HEK293 (cell line): ENCODE measurements around the gene EDEM3.

Experiments used
- CTCF ChIA-PET: fragments of 350-600 bp; formaldehyde crosslinking; extraction: SDS; loops from one replicate; lab custom pipeline; 2021; ENCODE audit warnings: antibody characterized with exemption; lab: Yijun Ruan, JAX
- POLR2A ChIA-PET: fragments of 300-600 bp; formaldehyde crosslinking; extraction: SDS; loops from one replicate; lab custom pipeline; 2020; ENCODE audit warnings: antibody characterized with exemption, inconsistent platforms; lab: Yijun Ruan, JAX
- H3K27ac ChIP-seq: fragments of 200-500 bp; sonication (Bioruptor generic); 2 replicates; pipeline ENCODE4 v1.5.1; 2014; ENCODE audit warnings: low read depth, low read length, control low read depth, inconsistent platforms; ENCODE audit errors: extremely low read depth
- H3K36me3 ChIP-seq, 2 experiments: fragments of 200-500 bp in 1 of 2; sonication (Bioruptor generic) in 1 of 2; 1 replicate in 1 of 2; 2 replicates in 1 of 2; pipeline ENCODE4 v1.5.1; 2014 to 2017; ENCODE audit warnings: inconsistent platforms in 2 of 2, low read length in 2 of 2; ENCODE audit not compliant: control insufficient read depth in 2 of 2, insufficient read depth in 1 of 2
- H3K4me1 ChIP-seq: fragments of 200-500 bp; sonication (Bioruptor generic); 2 replicates; pipeline ENCODE4 v1.5.1; 2014; ENCODE audit warnings: mild to moderate bottlenecking, low read length, inconsistent platforms; ENCODE audit not compliant: control insufficient read depth, insufficient read depth
- H3K4me3 ChIP-seq: 2 replicates; pipeline ENCODE4 v1.5.1; 2011; ENCODE audit warnings: low read depth, mild to moderate bottlenecking, control low read depth, low read length, moderate library complexity
- H3K9me3 ChIP-seq: fragments of 200-500 bp; sonication (Bioruptor generic); 2 replicates; pipeline ENCODE4 v1.5.1; 2014; ENCODE audit warnings: low read depth, low read length, inconsistent platforms; ENCODE audit not compliant: control insufficient read depth, insufficient read depth
- IKZF3 ChIP-seq: fragments of 450-650 bp; IDR thresholded peaks from 2 replicates; pipeline ENCODE4 v1.5.0; 2018; ENCODE audit warnings: missing biosample characterization, mild to moderate bottlenecking, missing genetic modification characterization, moderate library complexity
- KLF9 ChIP-seq: fragments of 450-650 bp; formaldehyde crosslinking; IDR thresholded peaks from 2 replicates; pipeline ENCODE4 v1.5.1; 2016; ENCODE audit warnings: missing biosample characterization, missing genetic modification characterization, low read depth
- SCRT1 ChIP-seq: fragments of 450-650 bp; formaldehyde crosslinking; IDR thresholded peaks from 2 replicates; pipeline ENCODE4 v1.5.1; 2016; ENCODE audit warnings: missing biosample characterization, missing genetic modification characterization, borderline replicate concordance
- SCRT2 ChIP-seq: fragments of 450-650 bp; formaldehyde crosslinking; IDR thresholded peaks from 2 replicates; pipeline ENCODE4 v1.5.1; 2016; ENCODE audit warnings: missing biosample characterization, missing genetic modification characterization
- SETDB1 ChIP-seq: IDR thresholded peaks from one replicate; pipeline ENCODE4 v1.6.1; 2017; ENCODE audit warnings: mild to moderate bottlenecking, low read length, moderate library complexity, mixed read lengths; ENCODE audit not compliant: insufficient read length
- ZNF133 ChIP-seq: fragments of 450-650 bp; formaldehyde crosslinking; IDR thresholded peaks from 2 replicates; pipeline ENCODE4 v1.5.1; 2016; ENCODE audit warnings: missing biosample characterization, missing genetic modification characterization
- ZNF184 ChIP-seq: fragments of 450-650 bp; IDR thresholded peaks from 2 replicates; pipeline ENCODE4 v1.5.1; 2018; ENCODE audit warnings: missing biosample characterization, mild to moderate bottlenecking, missing genetic modification characterization
- ZNF223 ChIP-seq: fragments of 450-650 bp; formaldehyde crosslinking; IDR thresholded peaks from 2 replicates; pipeline ENCODE4 v1.5.1; 2016; ENCODE audit warnings: missing biosample characterization, missing genetic modification characterization
- ZNF24 ChIP-seq: fragments of 450-650 bp; formaldehyde crosslinking; IDR thresholded peaks from 2 replicates; pipeline ENCODE4 v1.5.1; 2016; ENCODE audit warnings: missing biosample characterization, missing genetic modification characterization
- ZNF266 ChIP-seq: fragments of 450-650 bp; formaldehyde crosslinking; IDR thresholded peaks from 2 replicates; pipeline ENCODE4 v1.5.1; 2016; ENCODE audit warnings: missing biosample characterization, missing genetic modification characterization, low read depth
- ZNF404 ChIP-seq: fragments of 450-650 bp; formaldehyde crosslinking; IDR thresholded peaks from 2 replicates; pipeline ENCODE4 v1.5.1; 2017; ENCODE audit warnings: missing biosample characterization, missing genetic modification characterization
- ZNF514 ChIP-seq: fragments of 450-650 bp; formaldehyde crosslinking; IDR thresholded peaks from 2 replicates; pipeline ENCODE4 v1.5.1; 2016; ENCODE audit warnings: missing biosample characterization, missing genetic modification characterization
- ZNF580 ChIP-seq: fragments of 450-650 bp; formaldehyde crosslinking; IDR thresholded peaks from 2 replicates; pipeline ENCODE4 v1.5.1; 2016; ENCODE audit warnings: missing biosample characterization, missing genetic modification characterization
- ZNF585B ChIP-seq: fragments of 450-650 bp; formaldehyde crosslinking; IDR thresholded peaks from 2 replicates; pipeline ENCODE4 v1.5.1; 2016; ENCODE audit warnings: missing biosample characterization, missing genetic modification characterization
- ZNF600 ChIP-seq: fragments of 450-650 bp; formaldehyde crosslinking; IDR thresholded peaks from 2 replicates; pipeline ENCODE4 v1.5.1; 2016; ENCODE audit warnings: missing biosample characterization, missing genetic modification characterization
- ZNF624 ChIP-seq: fragments of 450-650 bp; formaldehyde crosslinking; IDR thresholded peaks from 2 replicates; pipeline ENCODE4 v1.5.1; 2017; ENCODE audit warnings: missing biosample characterization, missing genetic modification characterization
- ZNF785 ChIP-seq: fragments of 450-650 bp; formaldehyde crosslinking; IDR thresholded peaks from 2 replicates; pipeline ENCODE4 v1.5.1; 2016; ENCODE audit warnings: missing biosample characterization, missing genetic modification characterization
- TF ChIP-seq, protein P1 (sequence below): fragments of 450-650 bp; formaldehyde crosslinking; conservative IDR thresholded peaks from 2 replicates; pipeline ENCODE4 v1.5.1; 2016; ENCODE audit warnings: low read depth, missing biosample characterization, missing genetic modification characterization
- TF ChIP-seq, protein P2 (sequence below): fragments of 450-650 bp; formaldehyde crosslinking; IDR thresholded peaks from 2 replicates; pipeline ENCODE4 v1.5.1; 2016; ENCODE audit warnings: missing biosample characterization, missing genetic modification characterization, low read depth
- TF ChIP-seq, protein P3 (sequence below): fragments of 450-650 bp; formaldehyde crosslinking; IDR thresholded peaks from 2 replicates; pipeline ENCODE4; 2016; ENCODE audit warnings: missing biosample characterization, missing genetic modification characterization
- TF ChIP-seq, protein P4 (sequence below): fragments of 450-650 bp; formaldehyde crosslinking; IDR thresholded peaks from 2 replicates; pipeline ENCODE4 v1.5.1; 2016; ENCODE audit warnings: missing biosample characterization, missing genetic modification characterization

EDEM3 gene

DNA sequence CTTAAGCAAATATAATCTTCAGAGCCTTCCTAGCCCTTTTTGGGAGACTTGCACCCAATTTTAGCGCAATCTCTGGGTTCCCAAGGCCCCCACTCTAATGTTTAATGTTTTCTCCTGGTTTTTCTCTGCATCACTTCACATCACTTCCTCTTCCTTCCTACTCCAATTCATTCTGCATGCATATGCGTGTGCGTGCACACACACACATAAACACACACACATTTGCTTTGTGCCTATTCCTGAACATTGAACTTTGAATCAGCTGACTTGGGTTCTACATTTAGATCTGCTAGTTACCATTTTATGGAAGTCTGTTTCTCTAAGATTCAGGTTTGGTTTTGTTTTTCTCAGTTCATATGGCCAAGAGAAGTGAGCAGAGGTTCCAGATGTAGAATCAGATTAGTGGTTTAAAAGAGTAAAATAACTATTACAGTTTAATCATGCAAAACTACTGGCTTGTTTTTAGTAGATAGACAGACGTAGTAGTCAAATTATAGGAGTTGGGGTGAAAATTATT, 7.4 kb upstream of the EDEM3 start:
- Histone ChIP-seq H3K27ac (no peak overlapping the region), H3K4me1 (no peaks in the 10 kb centered on the region), H3K36me3 (no peaks in the 10 kb centered on the region), H3K4me3 (no peak overlapping the region), H3K9me3 (no peaks in the 10 kb centered on the region)
- ChIA-PET POLR2A (no interaction called here), CTCF (interaction anchor here (1.3 kb wide), 1 partner anchor 41 kb away, joined by 4 read pairs; no protein-coding TSS in a partner anchor)
- TF ChIP-seq, protein P1, sequence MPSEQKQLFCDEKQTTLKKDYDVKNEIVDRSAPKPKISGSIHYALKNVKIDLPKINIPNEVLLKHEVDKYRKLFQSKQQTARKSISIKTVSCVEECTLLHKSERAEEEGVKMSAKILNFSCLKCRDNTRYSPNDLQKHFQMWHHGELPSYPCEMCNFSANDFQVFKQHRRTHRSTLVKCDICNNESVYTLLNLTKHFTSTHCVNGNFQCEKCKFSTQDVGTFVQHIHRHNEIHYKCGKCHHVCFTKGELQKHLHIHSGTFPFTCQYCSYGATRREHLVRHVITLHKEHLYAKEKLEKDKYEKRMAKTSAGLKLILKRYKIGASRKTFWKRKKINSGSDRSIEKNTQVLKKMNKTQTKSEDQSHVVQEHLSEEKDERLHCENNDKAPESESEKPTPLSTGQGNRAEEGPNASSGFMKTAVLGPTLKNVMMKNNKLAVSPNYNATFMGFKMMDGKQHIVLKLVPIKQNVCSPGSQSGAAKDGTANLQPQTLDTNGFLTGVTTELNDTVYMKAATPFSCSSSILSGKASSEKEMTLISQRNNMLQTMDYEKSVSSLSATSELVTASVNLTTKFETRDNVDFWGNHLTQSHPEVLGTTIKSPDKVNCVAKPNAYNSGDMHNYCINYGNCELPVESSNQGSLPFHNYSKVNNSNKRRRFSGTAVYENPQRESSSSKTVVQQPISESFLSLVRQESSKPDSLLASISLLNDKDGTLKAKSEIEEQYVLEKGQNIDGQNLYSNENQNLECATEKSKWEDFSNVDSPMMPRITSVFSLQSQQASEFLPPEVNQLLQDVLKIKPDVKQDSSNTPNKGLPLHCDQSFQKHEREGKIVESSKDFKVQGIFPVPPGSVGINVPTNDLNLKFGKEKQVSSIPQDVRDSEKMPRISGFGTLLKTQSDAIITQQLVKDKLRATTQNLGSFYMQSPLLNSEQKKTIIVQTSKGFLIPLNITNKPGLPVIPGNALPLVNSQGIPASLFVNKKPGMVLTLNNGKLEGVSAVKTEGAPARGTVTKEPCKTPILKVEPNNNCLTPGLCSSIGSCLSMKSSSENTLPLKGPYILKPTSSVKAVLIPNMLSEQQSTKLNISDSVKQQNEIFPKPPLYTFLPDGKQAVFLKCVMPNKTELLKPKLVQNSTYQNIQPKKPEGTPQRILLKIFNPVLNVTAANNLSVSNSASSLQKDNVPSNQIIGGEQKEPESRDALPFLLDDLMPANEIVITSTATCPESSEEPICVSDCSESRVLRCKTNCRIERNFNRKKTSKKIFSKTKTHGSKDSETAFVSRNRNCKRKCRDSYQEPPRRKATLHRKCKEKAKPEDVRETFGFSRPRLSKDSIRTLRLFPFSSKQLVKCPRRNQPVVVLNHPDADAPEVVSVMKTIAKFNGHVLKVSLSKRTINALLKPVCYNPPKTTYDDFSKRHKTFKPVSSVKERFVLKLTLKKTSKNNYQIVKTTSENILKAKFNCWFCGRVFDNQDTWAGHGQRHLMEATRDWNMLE = no peak
- TF ChIP-seq ZNF133 = no peak
- TF ChIP-seq ZNF785 = no peak
- TF ChIP-seq ZNF624 (tag by site-specific recombination) = no peak
- TF ChIP-seq ZNF580 (tag by site-specific recombination) = no peak
- TF ChIP-seq ZNF266 (tag by site-specific recombination) = no peak
- TF ChIP-seq SCRT2 = no peak
- no peak for TF ChIP-seq ZNF24 (tag by site-specific recombination)

DNA sequence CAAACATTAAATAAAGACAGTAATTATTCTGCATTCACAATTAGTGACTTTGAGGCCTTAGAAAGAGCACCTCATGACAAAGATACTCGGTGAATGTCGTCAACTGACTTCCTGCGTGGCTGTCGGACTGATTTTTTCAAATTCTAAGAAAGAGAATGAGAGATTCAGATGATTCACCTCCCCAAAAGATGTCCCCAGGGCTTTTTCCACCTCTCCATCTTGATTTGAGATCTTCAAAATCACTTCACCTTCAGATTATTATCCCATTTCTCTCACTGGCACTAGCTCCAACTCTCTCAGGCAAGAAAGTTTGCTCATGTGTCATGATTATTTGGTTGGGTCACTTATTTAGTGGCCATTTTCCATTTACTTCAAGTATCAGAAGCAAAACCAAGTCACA, 5.0 kb upstream of the EDEM3 start:
- no peak overlapping the region for H3K27ac ChIP-seq
- H3K9me3 ChIP-seq = no peaks in the 10 kb centered on the region
- no peak for TF ChIP-seq ZNF585B
- TF ChIP-seq ZNF624 (tag by site-specific recombination) = no peak
- TF ChIP-seq ZNF223 (tag by site-specific recombination) = no peak
- TF ChIP-seq SETDB1 = no peak
- no peak overlapping the region for H3K4me3 ChIP-seq
- no peaks in the 10 kb centered on the region for H3K36me3 ChIP-seq
- no peaks in the 10 kb centered on the region for H3K4me1 ChIP-seq
- CTCF ChIA-PET = no interaction called here
- POLR2A ChIA-PET = no interaction called here

- ChIA-PET POLR2A (no interaction called here), CTCF (interaction anchor here (0.7 kb wide), 1 partner anchor 545 kb away, joined by 3 read pairs; no protein-coding TSS in a partner anchor)
- Histone ChIP-seq H3K9me3 (no peaks in the 10 kb centered on the region), H3K4me1 (no peaks in the 10 kb centered on the region), H3K27ac (no peak overlapping the region), H3K4me3 (no peak overlapping the region), H3K36me3 (no peaks in the 10 kb centered on the region)
- no peak for TF ChIP-seq KLF9 (tag by site-specific recombination)
Measured at GRCh38 chr1:184759112-184759511, 4.5 kb upstream of the EDEM3 start.

- CTCF ChIA-PET = no interaction called here
- H3K36me3 ChIP-seq = no peaks in the 10 kb centered on the region
- no peak overlapping the region for H3K27ac ChIP-seq
- POLR2A ChIA-PET = no interaction called here
- H3K4me1 ChIP-seq = peaks cover 3% of the 10 kb centered on the region; the same call in 1 of the 2 replicates
- no peaks in the 10 kb centered on the region for H3K9me3 ChIP-seq
- no peak overlapping the region for H3K4me3 ChIP-seq
- TF ChIP-seq, protein P2, sequence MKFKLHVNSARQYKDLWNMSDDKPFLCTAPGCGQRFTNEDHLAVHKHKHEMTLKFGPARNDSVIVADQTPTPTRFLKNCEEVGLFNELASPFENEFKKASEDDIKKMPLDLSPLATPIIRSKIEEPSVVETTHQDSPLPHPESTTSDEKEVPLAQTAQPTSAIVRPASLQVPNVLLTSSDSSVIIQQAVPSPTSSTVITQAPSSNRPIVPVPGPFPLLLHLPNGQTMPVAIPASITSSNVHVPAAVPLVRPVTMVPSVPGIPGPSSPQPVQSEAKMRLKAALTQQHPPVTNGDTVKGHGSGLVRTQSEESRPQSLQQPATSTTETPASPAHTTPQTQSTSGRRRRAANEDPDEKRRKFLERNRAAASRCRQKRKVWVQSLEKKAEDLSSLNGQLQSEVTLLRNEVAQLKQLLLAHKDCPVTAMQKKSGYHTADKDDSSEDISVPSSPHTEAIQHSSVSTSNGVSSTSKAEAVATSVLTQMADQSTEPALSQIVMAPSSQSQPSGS (tag by site-specific recombination) = no peak
- no peak for TF ChIP-seq SCRT1
- TF ChIP-seq, protein P3, sequence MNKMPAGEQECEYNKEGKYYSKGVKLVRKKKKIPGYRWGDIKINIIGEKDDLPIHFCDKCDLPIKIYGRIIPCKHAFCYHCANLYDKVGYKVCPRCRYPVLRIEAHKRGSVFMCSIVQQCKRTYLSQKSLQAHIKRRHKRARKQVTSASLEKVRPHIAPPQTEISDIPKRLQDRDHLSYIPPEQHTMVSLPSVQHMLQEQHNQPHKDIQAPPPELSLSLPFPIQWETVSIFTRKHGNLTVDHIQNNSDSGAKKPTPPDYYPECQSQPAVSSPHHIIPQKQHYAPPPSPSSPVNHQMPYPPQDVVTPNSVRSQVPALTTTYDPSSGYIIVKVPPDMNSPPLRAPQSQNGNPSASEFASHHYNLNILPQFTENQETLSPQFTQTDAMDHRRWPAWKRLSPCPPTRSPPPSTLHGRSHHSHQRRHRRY = no peak
- TF ChIP-seq IKZF3 (tag by site-specific recombination) = no peak
- TF ChIP-seq ZNF404 = no peak
- TF ChIP-seq ZNF514 (tag by site-specific recombination) = no peak
- no peak for TF ChIP-seq ZNF600 (tag by site-specific recombination)
- TF ChIP-seq, protein P4, sequence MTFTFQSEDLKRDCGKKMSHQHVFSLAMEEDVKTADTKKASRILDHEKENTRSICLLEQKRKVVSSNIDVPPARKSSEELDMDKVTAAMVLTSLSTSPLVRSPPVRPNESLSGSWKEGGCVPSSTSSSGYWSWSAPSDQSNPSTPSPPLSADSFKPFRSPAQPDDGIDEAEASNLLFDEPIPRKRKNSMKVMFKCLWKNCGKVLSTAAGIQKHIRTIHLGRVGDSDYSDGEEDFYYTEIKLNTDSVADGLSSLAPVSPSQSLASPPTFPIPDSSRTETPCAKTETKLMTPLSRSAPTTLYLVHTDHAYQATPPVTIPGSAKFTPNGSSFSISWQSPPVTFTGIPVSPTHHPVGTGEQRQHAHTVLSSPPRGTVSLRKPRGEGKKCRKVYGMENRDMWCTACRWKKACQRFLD = no peak
- TF ChIP-seq ZNF184 (tag by site-specific recombination) = no peak
Measured at GRCh38 chr1:184757891-184758290, 3.2 kb upstream of the EDEM3 start.
